B cell (primary cell): Measurements from ENCODE around the gene PSMD10. TPM values are rescaled to one million over a fixed set of nuclear protein-coding genes. Genes with fewer than 3 reads are reported as not detected.
A peak's percentile ranks its signal among the peaks of the same experiment; 100 is the strongest.

Experiments
- ATAC-seq: fragments of 200-7000 bp; cut with Tn5 transposase; one replicate; pipeline ENCODE4 v1.10.0; 2021; ENCODE audit warnings: low read depth, mild to moderate bottlenecking, moderate number of reproducible peaks, moderate library complexity
- CTCF ChIA-PET: fragments of 350-600 bp; sonication (Branson Sonifier 250); formaldehyde crosslinking; loops from one replicate; lab custom pipeline; 2021; ENCODE audit warnings: antibody characterized with exemption, inconsistent platforms; lab: Charles Lee
- POLR2A ChIA-PET: fragments of 350-600 bp; sonication (Branson Sonifier 250); formaldehyde crosslinking; loops from one replicate; lab custom pipeline; 2021; ENCODE audit warnings: antibody characterized with exemption; lab: Charles Lee
- DNase-seq: peaks from one replicate; pipeline ENCODE4 v3.0.0; 2013
- H2AFZ ChIP-seq: 2 replicates; pipeline ENCODE4 v1.6.1; 2012; ENCODE audit warnings: mild to moderate bottlenecking, low read depth, low read length; ENCODE audit not compliant: insufficient read depth, poor library complexity, severe bottlenecking
- H3K27ac ChIP-seq, 2 donors: 1 replicate in 1 of 2; 2 replicates in 1 of 2; pipeline ENCODE4 v1.5.1; 2012 to 2013; ENCODE audit warnings: low read length in 2 of 2, mild to moderate bottlenecking in 2 of 2, moderate library complexity in 1 of 2
- H3K27me3 ChIP-seq, 4 experiments: fragments of 200-600 bp in 1 of 4; sonication (generic) in 1 of 4; replicated peaks in 1 of 4; 1 replicate in 2 of 4; 2 replicates in 2 of 4; pipeline versions ENCODE4 v1.6.1 to v1.7.0; 2013 to 2016; ENCODE audit warnings: low read length in 3 of 4, mild to moderate bottlenecking in 2 of 4, mixed read lengths in 1 of 4, moderate library complexity in 1 of 4; ENCODE audit not compliant: insufficient read depth in 4 of 4, control insufficient read depth in 3 of 4; ENCODE audit errors: control extremely low read depth in 1 of 4
- H3K36me3 ChIP-seq, 2 experiments: replicated peaks in 1 of 2; 1 replicate in 1 of 2; 2 replicates in 1 of 2; pipeline versions ENCODE4 v1.6.1 to v1.7.1; 2013; ENCODE audit warnings: low read length in 1 of 2; ENCODE audit not compliant: insufficient read depth in 2 of 2, control insufficient read depth in 1 of 2; ENCODE audit errors: control extremely low read depth in 1 of 2, extremely low read depth in 1 of 2
- H3K4me1 ChIP-seq, 2 donors: fragments of 200-600 bp in 1 of 2; sonication (generic) in 1 of 2; 1 replicate in 1 of 2; 2 replicates in 1 of 2; pipeline versions ENCODE4 v1.5.1 to v1.6.1; 2013 to 2017; ENCODE audit warnings: low read length in 2 of 2; ENCODE audit not compliant: control insufficient read depth in 2 of 2, insufficient read depth in 2 of 2
- H3K4me2 ChIP-seq: replicated peaks from 2 replicates; pipeline ENCODE3; 2012; ENCODE audit warnings: mild to moderate bottlenecking, low read depth, low read length; ENCODE audit not compliant: poor library complexity, severe bottlenecking
- H3K4me3 ChIP-seq, 5 experiments: fragments of 200-600 bp in 1 of 5; sonication (generic) in 1 of 5; 1 replicate in 3 of 5; 2 replicates in 2 of 5; pipeline versions ENCODE4 v1.5.1 to v1.7.0; 2011 to 2016; ENCODE audit warnings: low read length in 4 of 5, mild to moderate bottlenecking in 4 of 5, low read depth in 2 of 5, control low read depth in 1 of 5, moderate library complexity in 1 of 5; ENCODE audit not compliant: insufficient read depth in 1 of 5; ENCODE audit errors: control extremely low read depth in 1 of 5, extremely low read depth in 1 of 5
- H3K79me2 ChIP-seq: fragments of 200-600 bp; sonication (generic); one replicate; pipeline ENCODE4 v1.6.0; 2016; ENCODE audit warnings: low read length; ENCODE audit not compliant: control insufficient read depth, insufficient read depth
- H3K9ac ChIP-seq: fragments of 200-600 bp; sonication (generic); 2 replicates; pipeline ENCODE4 v1.6.1; 2017; ENCODE audit warnings: mild to moderate bottlenecking, low read length, moderate library complexity
- H3K9me3 ChIP-seq, 3 donors: one replicate each; pipeline versions ENCODE4 v1.6.1 to v1.7.1; 2013; ENCODE audit warnings: low read length in 2 of 3; ENCODE audit not compliant: control insufficient read depth in 2 of 3, insufficient read depth in 1 of 3; ENCODE audit errors: control extremely low read depth in 1 of 3
- H4K20me1 ChIP-seq: 2 replicates; pipeline ENCODE4 v1.6.0; 2012; ENCODE audit warnings: mild to moderate bottlenecking, low read length; ENCODE audit not compliant: insufficient read depth, control insufficient read depth, poor library complexity, severe bottlenecking
- H3K27ac Mint-ChIP-seq: one replicate; pipeline ENCODE4 v1.8.0; 2021; ENCODE audit warnings: mixed read lengths
- H3K27me3 Mint-ChIP-seq: one replicate; pipeline ENCODE4 v1.8.0; 2021; ENCODE audit warnings: mixed read lengths
- H3K4me1 Mint-ChIP-seq: one replicate; pipeline ENCODE4 v1.8.0; 2021; ENCODE audit warnings: mixed read lengths
- H3K4me3 Mint-ChIP-seq: one replicate; pipeline ENCODE4 v1.8.0; 2021; ENCODE audit warnings: mixed read lengths
- H3K9me3 Mint-ChIP-seq: one replicate; pipeline ENCODE4 v1.8.0; 2022; ENCODE audit warnings: mixed read lengths; ENCODE audit not compliant: insufficient read depth
- EZH2 ChIP-seq: IDR thresholded peaks from 2 replicates; pipeline ENCODE4 v1.6.1; 2012; ENCODE audit warnings: borderline replicate concordance, low read depth, mild to moderate bottlenecking, moderate library complexity, low read length; ENCODE audit not compliant: insufficient read depth, poor library complexity, severe bottlenecking
- WGBS: methylation state at CpG from one replicate; pipeline ENCODE4 v1.1.5; 2013; ENCODE audit warnings: missing lambda C conversion rate; ENCODE audit not compliant: insufficient coverage; 5-methylcytosine and 5-hydroxymethylcytosine counted together
- intact Hi-C: fragments of 100-400 bp; cut with micrococcal nuclease; formaldehyde crosslinking; loops from one replicate; pipeline ENCODE4 v1.10.0; 2022
- polyA plus RNA-seq: library from polyadenylated mRNA; depleted of rRNA; stranded (reverse); fragments of >200 nt; gene quantifications from 2 replicates; pipeline ENCODE4 v1.2.3, GENCODE V29; 2012
- total RNA-seq, 2 donors: library from RNA; stranded (reverse); fragments of 120-200 nt in 1 of 2; gene quantifications; 1 replicate in 1 of 2; 2 replicates in 1 of 2; pipeline versions ENCODE4 v1.2.3 to v1.2.4, GENCODE V29; 2013 to 2022
- TF ChIP-seq, protein P1 (sequence below): fragments of 200-600 bp; IDR thresholded peaks from one replicate; pipeline ENCODE4 v1.8.0; 2022; ENCODE audit warnings: antibody characterized with exemption, mild to moderate bottlenecking

Gene PSMD10
- total and polyA plus RNA-seq, 2 donors (not counting 1 experiment from before 2014, with no cell fraction given), result 9.6 to 22.6 TPM

DNA sequence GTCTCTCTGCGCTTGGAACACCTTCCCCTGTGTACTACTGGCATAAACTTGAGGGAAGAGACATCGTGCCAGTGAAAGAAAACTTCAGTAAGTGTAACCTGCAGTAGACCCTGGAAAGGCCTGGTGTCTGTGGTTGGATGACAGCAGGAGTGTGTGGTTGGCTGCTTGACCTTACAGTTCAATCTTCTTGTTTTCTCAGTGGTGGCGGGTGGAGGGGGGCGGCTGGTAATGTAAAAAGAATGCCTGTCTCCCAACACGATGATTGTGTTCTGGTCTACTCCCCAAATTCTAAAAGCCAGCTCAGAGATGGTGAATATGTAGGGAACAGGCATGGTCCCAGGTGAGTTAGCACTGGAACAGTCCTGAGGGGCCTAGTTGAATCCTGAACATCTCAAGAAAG lies 18.6 kb downstream of the PSMD10 start:
- H3K27ac ChIP-seq, result no peak overlapping the region
- no peak overlapping the region for H3K9ac ChIP-seq
- H3K27me3 ChIP-seq, result no peaks in the 10 kb centered on the region
- intact Hi-C loops, result loop anchor here (1.0 to 10.0 kb wide), 5 partner anchors 52 to 1588 kb away; partner anchors contain the start of gene NCBP2L
- TF ChIP-seq EZH2, result no peak
- TF ChIP-seq, protein P1, sequence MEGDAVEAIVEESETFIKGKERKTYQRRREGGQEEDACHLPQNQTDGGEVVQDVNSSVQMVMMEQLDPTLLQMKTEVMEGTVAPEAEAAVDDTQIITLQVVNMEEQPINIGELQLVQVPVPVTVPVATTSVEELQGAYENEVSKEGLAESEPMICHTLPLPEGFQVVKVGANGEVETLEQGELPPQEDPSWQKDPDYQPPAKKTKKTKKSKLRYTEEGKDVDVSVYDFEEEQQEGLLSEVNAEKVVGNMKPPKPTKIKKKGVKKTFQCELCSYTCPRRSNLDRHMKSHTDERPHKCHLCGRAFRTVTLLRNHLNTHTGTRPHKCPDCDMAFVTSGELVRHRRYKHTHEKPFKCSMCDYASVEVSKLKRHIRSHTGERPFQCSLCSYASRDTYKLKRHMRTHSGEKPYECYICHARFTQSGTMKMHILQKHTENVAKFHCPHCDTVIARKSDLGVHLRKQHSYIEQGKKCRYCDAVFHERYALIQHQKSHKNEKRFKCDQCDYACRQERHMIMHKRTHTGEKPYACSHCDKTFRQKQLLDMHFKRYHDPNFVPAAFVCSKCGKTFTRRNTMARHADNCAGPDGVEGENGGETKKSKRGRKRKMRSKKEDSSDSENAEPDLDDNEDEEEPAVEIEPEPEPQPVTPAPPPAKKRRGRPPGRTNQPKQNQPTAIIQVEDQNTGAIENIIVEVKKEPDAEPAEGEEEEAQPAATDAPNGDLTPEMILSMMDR, result no peak
- no peaks in the 10 kb centered on the region for H3K4me1 ChIP-seq
- H3K27me3 Mint-ChIP-seq, result no peaks in the 10 kb centered on the region
- 92% methylated on average over 2 of the region's 5 CpGs for WGBS
- CTCF ChIA-PET, result interaction anchor here (1.2 to 1.3 kb wide), 2 partner anchors 13 to 52 kb away, joined by 3 read pairs; no protein-coding TSS in a partner anchor
- no peak for ATAC-seq
- no peaks in the 10 kb centered on the region for H4K20me1 ChIP-seq
- no peak for DNase-seq
- H3K4me3 Mint-ChIP-seq, result no peak overlapping the region
- POLR2A ChIA-PET, result no interaction called here
- H3K36me3 ChIP-seq, result no peaks in the 10 kb centered on the region
- H3K9me3 ChIP-seq, result no peaks in the 10 kb centered on the region
- H3K79me2 ChIP-seq, result no peaks in the 10 kb centered on the region
- H2AFZ ChIP-seq, result no peak overlapping the region
- H3K4me2 ChIP-seq, result no peak overlapping the region
- no peak overlapping the region for H3K27ac Mint-ChIP-seq
- peaks cover 5% of the 10 kb centered on the region for H3K4me1 Mint-ChIP-seq
- H3K9me3 Mint-ChIP-seq, result no peaks in the 10 kb centered on the region
- H3K4me3 ChIP-seq, result no peak overlapping the region

DNA sequence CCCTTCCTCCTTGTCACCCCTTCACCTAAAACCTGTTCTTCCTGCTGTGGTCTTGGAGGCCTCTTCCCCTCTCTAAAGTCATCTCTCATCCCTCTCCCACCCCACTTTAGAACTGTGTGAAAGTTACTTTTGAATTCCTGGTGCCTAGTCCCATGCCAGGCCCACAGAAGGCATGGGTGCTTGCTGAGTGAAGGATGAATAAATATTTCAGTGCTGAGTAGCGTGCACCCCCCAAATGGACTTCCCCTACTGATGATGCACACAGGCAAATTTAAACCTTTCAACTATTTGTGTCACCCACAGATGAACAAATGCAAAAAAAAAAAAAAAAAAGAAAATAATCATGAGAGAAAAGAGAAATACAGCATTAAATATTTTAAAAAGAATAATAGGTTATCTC lies 19.8 kb downstream of the PSMD10 start:
- no peak overlapping the region for H3K9ac ChIP-seq
- no peaks in the 10 kb centered on the region for H3K4me1 ChIP-seq
- ChIA-PET POLR2A (no interaction called here), CTCF (interaction anchor here (0.6 to 2.2 kb wide), 6 partner anchors 9 to 177 kb away, joined by 3 to 5 read pairs (median 3); no protein-coding TSS in a partner anchor)
- TF ChIP-seq, protein P1, result no peak
- TF ChIP-seq EZH2, result no peak
- H3K4me2 ChIP-seq, result no peak overlapping the region
- H2AFZ ChIP-seq, result no peak overlapping the region
- Mint-ChIP-seq H3K27ac (peak overlapping the region; percentile 80), H3K4me1 (peaks cover 5% of the 10 kb centered on the region), H3K9me3 (no peaks in the 10 kb centered on the region), H3K27me3 (no peaks in the 10 kb centered on the region), H3K4me3 (no peak overlapping the region)
- no CpG with 5 or more reads among the region's 1 CpG for WGBS
- DNase-seq (peak; percentile 6), ATAC-seq (no peak)
- H3K27ac ChIP-seq, result no peak overlapping the region
- H3K9me3 ChIP-seq, result no peaks in the 10 kb centered on the region
- H3K4me3 ChIP-seq, result no peak overlapping the region
- H4K20me1 ChIP-seq, result no peaks in the 10 kb centered on the region
- H3K36me3 ChIP-seq, result no peaks in the 10 kb centered on the region
- no peaks in the 10 kb centered on the region for H3K27me3 ChIP-seq
- intact Hi-C loops, result loop anchor here (5.0 to 10.0 kb wide), 3 partner anchors 174 to 1587 kb away; no protein-coding TSS in a partner anchor
- no peaks in the 10 kb centered on the region for H3K79me2 ChIP-seq
